ENCODE measurements around the gene ANO4.

The ANO4 gene

DNA sequence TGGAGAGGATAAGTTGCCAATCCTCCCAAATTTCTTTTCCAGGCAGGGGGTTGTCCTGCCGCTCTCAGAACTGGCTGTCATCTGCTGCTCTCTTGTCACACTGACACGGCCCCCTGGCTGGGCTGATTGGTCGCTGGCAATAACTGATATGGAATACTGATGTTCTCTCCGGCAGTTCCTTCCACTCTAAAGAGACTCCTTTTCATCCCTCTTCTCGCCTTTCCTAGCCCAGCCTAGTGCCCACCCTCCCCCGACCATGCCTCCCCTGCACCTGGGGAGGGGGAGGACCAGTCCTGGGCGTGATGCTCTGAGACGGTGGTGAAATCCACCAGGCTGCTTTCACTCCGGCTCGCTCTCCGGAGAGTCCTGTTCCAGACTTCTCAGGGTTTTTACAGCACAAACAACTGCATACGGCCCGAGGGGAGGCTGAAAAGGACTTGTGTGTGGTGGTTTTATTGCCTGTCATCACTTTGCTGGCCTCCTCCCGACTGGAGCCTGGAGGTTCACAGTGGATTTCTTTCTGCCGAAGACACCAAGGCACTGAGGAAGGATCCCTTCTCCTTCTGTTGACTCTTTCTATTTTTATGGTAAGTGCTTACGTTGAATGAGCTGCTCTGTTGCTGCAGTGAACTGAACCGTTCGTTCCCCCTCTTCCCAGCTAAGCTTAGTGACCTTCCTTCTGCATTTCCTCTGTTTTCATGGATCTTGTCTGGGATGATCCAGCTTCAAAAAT is at the start of gene ANO4:
TSS of gene ANO4 (plus strand) at position 336 of the 733 bp plus-strand sequence. CDS start 107,010 bp downstream, outside the sequence.
- DNase-seq = no peak

DNA sequence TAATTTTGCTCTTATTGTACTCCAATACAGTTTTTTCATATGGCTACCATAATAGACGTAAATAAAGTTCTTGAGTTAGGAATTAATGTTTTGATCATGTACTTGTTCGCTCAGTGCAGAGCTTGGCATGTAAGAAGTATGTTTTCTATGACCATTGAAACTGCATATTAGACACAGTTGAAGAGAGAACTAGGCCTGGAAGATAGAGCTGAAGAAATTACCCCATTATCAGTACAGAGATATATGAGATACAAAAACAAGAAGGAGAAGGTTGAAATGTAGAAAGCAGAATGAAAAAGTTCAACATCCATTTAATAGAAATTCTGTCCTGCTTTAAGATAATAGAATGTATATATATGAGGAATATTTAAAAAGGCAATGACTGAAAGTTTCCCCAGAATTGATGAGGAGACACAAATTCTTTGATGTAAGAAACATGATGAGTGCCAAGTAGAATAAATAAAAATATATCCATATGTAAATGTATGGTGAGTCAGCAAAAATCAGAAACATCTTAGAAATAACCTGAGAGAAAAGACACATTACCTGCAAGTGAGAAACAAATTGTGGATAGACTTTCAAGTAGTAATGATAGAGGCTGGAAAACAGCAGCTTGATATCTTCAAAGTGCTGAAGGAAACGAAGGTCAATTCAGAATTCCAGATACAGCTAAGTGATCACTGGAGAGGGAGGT is 49.1 kb upstream of the ANO4 start:
- DNase-seq = no peak

DNA sequence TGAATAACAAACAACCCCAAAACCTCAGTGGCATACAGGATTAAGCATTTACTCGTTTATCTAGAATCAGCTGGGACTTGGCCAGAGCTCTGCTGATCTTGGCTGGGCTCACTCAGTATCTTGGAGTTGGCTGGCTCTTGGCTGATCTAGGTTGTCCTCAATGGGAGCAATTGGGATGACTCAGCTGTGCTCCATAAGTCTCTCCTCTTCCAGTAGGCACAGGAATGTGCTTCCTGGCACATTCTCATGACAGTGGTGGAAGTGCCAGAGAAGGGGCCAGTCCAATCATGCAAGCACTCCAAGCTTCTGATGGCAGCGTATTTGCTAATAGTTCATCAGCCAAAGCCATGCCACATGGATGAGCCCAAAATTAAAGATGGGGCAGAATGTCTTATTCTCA is 41.7 kb upstream of the ANO4 start:
- DNase-seq = no peak

DNA sequence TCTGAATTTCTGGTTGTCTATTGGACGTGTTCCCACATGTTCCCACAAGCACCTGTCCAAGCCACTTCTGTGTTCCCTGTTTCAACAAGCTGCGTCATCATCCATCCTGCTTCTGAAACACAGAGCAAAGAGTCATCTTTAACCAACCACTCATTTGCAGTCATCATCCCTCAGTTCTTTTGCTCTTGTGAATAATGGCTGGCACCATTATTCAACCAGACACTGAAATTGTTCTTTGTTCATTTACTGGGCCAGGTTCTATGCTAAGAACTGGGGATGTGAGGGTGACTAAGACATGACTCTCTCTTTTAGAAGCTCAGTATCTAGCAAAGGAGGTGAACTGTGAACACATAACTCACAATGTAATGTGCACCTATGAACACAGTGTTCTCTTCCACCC is 40.7 kb upstream of the ANO4 start:
- no peak for DNase-seq

DNA sequence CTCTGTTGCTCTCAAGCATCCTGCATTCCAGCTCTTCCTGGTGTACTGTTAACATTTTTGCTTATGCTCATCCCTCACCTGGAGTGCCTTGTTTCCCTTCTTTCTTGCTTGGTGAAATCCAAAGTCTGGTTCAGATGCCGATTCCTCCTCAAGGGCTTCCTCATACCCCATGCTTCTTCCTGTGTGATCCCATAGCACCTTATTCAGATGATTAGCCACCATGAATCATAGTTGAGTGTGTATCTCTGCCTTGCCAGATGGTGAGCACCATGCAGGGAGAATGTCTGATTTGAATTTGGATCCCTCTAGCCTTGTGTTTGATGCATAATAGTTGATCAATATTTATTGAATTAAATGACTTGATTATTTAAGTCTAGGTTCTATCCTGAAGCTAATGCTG is 39.4 kb upstream of the ANO4 start:
- DNase-seq = no peak

DNA sequence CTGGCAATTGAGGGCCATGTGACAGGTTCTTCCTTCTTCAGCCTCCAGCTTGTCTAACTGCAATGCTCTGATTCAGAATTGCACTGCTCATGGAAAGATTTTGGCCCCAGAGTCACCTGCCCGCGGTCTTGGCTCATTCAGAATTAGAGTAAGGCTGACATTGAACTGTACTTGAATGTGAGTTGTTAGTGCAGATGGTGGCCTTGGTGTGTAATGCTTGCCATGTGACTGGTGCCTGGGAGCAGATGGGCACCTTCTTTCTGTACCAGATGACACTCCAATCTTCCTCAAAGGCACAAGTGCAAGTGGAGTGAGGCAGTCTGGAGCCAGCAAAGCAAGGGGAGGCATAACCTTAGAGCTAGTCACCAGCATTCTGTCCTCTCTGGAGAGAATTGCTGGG is 36.5 kb upstream of the ANO4 start:
- DNase-seq = peak; percentile 42

DNA sequence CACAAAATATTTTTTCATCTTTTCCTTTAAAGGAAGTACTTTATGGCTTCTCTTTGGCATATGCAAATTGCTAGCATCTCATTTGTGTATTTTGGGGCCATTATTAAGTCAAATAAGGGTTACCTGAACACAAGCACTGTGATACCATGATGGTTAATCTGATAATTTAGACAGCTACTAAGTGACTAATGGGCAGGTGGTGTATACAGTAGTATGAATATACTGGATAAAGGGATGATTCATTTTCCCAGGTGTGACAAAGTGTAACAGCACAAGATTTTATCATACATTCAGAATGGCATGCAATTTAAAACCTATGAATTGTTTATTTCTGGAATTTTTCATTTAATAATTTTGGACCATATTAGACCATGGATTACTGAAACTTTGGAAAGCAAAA is 27.2 kb upstream of the ANO4 start:
- DNase-seq = no peak

DNA sequence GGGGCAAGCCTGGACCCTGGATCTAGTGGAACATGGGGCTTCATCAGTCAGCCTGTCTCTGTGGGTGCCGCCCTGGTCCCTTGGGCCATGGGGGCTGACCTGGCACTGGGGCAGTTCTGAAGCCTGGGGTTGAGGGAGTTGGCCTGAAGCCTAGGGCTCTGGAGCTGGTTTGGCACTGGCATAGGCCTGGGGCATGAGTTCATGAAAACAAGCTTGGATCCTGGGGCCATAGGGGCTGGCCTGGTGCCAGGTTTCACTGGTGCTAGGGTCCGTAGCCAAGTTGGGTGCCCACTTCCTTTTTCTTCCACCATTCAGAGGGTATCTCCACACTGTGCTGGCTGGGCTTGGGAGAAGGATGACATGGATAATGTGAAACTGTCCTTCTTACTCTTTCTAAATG is 26.6 kb upstream of the ANO4 start:
- DNase-seq = no peak

DNA sequence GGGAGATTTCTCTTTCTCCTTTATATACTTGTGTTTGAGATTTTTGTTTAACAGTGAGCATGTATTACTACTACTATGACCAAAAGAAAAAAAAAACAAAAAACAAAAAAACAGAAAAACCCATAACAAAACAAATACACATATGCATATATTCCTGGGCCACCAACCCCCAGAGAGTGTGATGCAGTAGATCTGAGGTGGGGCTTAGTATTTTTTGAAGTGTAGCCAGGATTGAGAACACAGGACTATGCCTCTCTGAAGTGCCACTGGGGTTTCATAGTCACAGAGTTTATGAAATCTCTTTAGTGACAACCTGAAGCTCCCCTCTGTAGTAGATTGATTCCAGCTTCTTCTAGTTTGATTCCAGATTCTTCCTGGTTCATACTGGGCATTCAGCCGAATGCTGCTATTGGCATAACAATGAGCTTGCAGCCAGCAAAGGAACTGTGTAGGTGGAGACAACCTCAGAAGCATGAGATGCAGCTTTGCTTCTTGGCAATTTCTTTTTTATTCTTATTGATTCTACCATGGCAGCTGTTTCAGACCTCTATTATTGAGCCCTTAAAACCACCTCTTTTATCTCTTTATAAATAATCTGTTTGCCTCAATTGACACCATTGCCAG is 15.5 kb upstream of the ANO4 start:
- no peak for DNase-seq

DNA sequence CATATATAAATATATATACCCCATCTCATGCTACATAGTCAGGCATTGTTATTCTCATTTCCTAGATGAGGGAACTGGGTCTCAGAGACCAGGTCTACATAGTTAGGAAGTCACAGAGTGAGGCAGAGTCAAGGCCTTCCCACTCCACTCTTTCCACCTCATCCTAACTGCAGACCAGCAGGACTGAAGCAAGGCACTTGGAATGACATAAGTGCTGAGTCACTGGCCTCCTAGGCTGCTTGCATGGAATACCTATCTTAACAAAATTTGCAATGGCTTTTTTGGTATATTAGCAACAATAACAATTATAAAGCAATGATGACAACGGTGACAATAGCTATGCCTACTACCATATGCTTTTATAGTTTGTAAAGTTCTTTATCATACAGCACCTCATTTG is 5.4 kb upstream of the ANO4 start:
- no peak for DNase-seq

DNA sequence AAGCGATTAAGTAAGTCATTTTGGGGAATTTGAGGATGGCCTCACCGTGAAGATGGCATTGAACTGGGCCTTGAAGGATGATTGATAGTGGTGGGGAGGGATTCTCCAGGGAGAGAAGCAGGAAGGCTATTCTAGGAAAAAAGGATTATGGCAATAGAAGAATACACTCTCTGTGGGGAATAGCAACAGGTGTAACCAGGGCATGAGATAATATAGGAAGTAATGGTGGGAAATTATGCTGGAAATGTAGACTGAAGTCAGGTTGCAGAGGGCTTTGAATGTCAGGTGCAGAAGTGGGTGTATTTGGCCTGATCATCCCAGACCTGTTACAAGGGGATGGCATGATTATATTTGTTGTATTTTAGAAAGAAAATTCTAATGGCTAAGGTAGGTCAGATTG is 4.6 kb upstream of the ANO4 start:
- DNase-seq = no peak

DNA sequence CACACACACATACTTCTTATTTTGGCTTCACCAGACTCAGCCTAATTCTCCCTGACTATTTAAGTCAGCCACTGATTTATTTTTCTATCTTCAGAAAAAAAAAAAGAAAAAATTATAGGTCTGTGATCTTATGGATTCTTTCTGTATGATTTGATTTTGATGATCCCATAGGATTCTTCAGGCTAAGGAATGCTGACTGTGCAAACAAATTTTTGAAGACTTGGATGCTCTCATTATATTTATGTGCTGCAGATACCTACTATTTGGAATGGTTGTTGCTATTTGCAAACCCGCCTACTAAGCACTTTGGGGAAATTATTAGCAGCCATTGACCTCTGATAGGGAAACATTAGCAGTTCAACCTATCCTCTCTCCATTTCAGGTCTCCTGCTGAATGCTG is 4.0 kb upstream of the ANO4 start:
- DNase-seq = no peak

DNA sequence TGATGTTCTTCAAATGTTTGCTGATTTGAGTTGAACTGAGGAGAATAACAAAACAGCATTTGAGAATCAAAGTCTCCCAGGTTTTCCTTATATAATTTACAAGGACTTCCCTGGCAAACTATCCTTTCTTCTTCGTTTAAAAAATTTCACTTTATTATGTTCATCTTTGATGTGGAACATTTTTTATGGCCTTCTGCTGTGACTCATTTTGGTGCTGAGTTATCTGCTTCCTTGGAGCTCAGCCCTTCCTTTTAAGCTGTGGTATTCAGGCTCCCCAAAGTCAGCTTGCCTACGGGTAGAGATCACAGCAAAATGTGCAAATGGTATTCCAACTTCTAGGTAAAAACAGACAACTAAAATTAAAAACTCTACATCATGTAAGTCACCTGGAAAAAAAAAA is 1.4 kb upstream of the ANO4 start:
- no peak for DNase-seq

DNA sequence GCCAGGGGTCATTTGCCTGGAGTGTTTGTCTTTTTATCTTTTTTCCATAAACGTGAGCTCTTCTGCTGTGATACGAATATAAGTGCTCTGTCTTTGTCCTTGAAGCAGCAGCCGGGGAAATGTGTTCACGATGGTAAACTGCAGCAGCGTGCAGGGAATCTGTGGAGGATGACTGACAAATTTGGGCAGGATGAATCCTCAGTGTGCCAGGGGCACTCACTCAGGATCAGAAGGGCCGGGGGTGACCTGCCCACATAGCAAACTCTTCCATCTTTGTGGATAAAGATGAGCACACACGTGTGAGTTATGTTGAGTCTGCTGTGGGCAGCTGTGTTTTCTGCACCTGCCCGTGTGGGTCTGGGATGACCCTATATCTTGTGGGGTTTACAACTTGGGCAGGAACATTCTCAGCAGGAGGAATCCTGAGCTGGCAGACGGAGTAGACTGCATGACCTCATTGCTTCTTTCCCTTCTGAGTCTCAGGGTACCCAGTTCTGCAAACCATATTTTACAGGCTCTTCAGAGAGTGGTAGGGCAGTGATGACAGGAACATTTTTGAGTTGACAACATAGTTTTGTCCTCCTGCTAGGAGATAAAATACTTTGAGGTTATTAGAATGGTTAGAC is 711 bp downstream of the ANO4 start:
- no peak for DNase-seq

DNA sequence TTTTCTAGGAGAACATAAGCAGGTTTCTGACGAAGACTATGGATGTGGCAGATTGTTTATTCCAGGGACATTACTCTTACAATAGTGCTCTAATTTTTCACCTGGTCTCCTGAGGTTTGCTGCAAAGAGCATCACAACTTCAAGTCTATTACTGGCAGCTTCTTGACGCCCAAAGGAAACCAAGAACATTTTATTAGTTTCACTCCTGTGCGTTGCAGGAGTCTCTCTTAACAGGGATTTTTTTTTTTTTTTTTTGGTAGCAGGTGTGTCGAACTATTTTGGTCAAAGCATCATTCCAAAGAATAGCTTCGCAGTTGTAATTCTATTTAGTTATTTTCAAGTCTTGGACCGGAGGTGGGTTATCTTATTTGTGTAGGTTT is 1.2 kb downstream of the ANO4 start:
- DNase-seq = no peak

DNA sequence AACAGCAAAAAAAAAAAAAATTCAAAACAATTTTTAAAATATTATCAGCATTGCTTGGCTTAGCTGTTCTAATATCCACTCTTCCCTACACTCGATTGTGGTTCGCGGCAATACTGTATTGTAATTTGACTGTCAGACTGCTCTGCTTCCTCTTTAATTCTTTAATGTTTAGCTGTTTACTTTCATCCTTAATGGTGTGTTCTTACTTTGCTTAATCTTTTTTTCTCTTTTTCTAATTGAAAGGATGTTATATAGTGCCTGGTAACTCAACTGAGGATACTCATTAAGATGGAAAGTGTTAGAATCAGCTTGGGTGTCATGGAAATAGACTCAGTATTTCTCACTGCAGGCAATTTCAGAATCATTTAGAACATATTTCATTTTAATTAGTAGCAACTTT is 2.0 kb downstream of the ANO4 start:
- no peak for DNase-seq

DNA sequence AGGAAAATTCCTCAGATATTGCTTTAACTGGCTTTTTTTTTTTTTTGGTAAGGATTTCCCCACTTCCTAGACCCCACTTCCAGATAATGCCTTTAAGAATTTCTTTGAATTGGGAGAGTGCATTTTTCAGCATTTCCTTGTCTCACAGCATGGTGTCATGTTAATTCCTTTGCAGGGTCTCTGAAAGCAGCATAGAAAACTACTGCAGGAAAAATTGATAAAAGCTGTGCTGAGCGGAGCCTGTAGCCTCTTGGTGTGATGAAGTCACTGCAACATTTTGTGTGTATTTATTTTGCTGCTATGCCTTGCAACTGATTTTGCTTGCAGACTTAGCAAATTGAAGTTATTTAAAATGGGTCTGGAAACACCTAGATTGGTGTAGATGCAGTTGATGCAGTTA is 2.7 kb downstream of the ANO4 start:
- DNase-seq = no peak

DNA sequence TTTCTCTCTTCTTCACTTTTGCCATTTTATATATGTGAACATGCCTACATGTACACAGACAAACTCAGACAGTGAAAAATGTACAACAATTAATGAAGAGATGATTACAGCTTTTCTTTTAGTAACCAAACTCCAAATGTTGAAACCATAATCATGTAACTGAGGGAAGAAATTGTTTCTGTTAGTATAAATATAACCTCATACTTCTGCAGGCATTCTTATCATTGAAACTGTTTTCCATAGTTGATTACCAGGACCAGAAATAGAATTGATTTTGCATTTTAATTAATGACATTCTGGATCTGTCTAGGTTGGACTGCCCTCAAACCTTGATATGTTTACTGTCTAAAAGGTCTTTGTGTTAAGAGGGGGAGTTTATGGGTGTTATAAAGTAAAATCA is 3.2 kb downstream of the ANO4 start:
- DNase-seq = no peak

DNA sequence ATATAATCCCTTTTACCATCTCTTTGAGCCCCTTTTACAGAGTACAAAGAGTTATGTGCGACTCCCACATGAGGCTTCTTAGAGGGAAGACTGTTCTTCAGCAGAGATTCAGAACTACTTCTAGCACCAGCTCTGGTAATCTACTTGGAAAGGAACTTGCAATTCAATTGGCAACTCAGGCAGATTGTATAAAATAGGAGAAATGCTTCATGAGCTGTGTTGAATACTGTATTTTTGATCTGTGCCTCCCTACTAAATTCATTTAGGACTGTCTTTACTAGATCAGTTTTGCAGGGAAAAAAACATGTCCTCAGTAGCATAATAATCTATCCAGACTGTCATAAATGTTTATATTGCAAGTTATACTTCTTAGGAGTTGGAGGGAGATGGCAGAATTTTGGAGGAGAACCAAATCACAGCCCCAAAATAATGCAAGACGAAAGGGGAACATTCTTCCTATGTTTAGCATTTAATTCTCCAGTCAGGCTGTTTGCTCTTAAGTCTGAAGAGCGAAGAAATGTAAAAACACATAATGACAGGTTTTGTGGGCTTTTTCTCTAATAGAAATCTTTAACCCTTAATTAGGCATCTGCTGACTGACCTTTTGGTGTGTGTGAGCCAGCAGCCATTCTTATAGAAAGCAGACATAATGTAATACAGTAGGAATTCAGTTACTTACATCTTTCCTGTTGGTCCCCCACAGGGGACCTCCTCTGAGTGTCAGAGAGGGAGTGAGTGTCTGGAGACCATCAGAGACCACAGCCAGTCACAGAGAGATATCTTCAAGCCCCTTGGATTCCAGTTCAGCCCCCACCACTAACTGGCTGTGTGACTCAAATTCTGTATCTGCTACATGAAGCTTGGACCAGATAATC is 3.9 kb downstream of the ANO4 start:
- no peak for DNase-seq

DNA sequence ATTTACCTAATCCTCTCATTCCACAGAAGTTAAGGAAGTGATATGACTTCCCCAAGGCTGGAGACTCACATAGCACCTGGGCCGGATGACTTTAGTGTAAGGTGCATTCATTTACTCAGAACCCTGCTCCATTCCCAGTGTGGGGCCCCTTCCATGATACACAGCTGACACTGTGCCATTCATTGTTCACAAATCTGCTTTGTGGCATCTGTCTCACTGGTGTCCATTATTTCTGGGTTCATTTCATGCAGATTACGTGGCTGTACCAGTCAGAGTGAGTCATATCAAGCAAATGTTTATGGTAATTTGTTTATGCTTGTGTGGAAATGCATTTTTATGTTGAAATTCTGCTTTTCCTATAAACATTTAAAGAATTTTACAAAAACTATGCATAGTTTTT is 5.2 kb downstream of the ANO4 start:
- DNase-seq = no peak

DNA sequence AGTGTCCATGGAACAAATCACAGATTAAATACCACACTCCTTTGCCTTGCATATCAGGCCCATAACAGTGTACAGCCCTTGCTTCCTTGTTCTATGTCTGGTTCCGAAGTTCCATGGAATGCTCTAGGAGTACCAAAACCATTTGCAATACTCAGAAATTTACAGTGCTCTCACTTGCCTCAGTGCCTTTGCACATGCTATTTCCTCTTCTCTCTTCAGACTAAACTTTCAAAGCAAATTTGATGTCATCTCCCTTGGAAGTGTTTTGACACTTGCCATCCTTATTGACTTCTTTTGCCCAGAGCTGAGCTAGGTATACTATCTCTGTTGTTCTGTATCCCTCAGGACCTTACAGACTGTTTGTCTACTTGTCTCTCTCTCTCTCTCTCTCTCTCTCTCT is 6.1 kb downstream of the ANO4 start:
- DNase-seq = no peak

DNA sequence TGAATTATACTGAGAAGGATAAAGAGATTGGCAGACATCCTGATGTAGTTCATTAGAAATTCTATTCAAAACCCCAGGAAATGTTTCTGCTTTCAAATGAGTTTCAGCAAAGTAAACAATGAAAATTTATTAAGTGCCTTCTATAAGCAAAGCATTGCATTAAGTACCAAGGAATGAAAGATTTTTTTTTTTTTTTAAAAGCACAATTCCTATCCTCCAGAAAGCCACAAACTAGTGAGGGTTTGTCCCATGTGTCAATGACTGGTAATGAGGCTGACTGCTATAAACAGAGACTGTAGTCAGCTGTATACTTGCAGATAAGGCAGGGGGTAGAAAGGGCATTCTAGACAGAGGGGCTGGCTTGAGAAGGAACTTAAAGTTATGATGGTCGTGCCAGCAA is 6.7 kb downstream of the ANO4 start:
- no peak for DNase-seq

DNA sequence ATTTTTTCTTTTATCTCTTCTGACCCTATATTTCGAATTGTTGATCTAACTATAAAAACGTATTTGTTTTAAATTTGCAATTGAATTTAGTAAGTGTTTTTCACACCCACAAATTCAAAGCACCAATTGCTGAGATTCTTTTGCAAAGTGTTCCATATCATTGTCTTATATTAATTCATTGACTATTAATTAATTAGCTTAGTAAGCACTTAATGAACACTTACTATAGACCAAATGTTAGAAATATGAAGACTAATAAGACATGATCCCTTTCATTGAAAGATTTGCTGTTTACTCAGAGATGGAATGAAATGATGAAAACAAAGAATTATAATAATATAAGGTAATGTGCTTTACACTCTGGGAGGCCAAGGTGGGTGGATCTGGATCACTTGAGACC is 14.2 kb downstream of the ANO4 start:
- DNase-seq = no peak

Measured in NCI-H1694 (cell line).